ENCODE measurements around the gene SLC24A3.

Gene SLC24A3

GRCh38 chr20:19692100-19692499, 479.7 kb downstream of the SLC24A3 start:
- no peak for DNase-seq

- DNase-seq: peak; percentile 86
These were observed 480.3 kb downstream of the SLC24A3 start for GRCh38 chr20:19692685-19693119.

- DNase-seq: no peak
These were observed 481.1 kb downstream of the SLC24A3 start for GRCh38 chr20:19693508-19693907.

- no peak for DNase-seq
These were observed 482.6 kb downstream of the SLC24A3 start for GRCh38 chr20:19695081-19695480.

GRCh38 chr20:19696620-19697019, 484.2 kb downstream of the SLC24A3 start:
- DNase-seq: no peak

- DNase-seq: no peak
These were observed 485.0 kb downstream of the SLC24A3 start for GRCh38 chr20:19697415-19697814.

GRCh38 chr20:19699180-19699971, 486.9 kb downstream of the SLC24A3 start:
- DNase-seq: no peak

- DNase-seq: no peak
These were observed 489.0 kb downstream of the SLC24A3 start for GRCh38 chr20:19701429-19701828.

GRCh38 chr20:19706463-19706862, 494.0 kb downstream of the SLC24A3 start:
- no peak for DNase-seq

GRCh38 chr20:19709635-19710335, 497.3 kb downstream of the SLC24A3 start:
- DNase-seq: no peak

GRCh38 chr20:19710336-19711120, 498.1 kb downstream of the SLC24A3 start:
- DNase-seq: no peak

GRCh38 chr20:19711126-19711525, 498.7 kb downstream of the SLC24A3 start:
- no peak for DNase-seq

- no peak for DNase-seq
These were observed 500.3 kb downstream of the SLC24A3 start for GRCh38 chr20:19712721-19713260.

- no peak for DNase-seq
These were observed 501.6 kb downstream of the SLC24A3 start for GRCh38 chr20:19713822-19714578.

- no peak for DNase-seq
These were observed 502.1 kb downstream of the SLC24A3 start for GRCh38 chr20:19714579-19714840.

- no peak for DNase-seq
These were observed 503.5 kb downstream of the SLC24A3 start for GRCh38 chr20:19715986-19716385.

GRCh38 chr20:19718880-19719279, 506.4 kb downstream of the SLC24A3 start:
- no peak for DNase-seq

GRCh38 chr20:19720991-19721390, 508.5 kb downstream of the SLC24A3 start:
- DNase-seq: no peak

GRCh38 chr20:19723051-19723450, 510.6 kb downstream of the SLC24A3 start:
- no peak for DNase-seq

- no peak for DNase-seq
These were observed 511.5 kb downstream of the SLC24A3 start for GRCh38 chr20:19723813-19724430.

GRCh38 chr20:19725373-19725772, 512.9 kb downstream of the SLC24A3 start:
- no peak for DNase-seq

GRCh38 chr20:19725814-19726525, 513.5 kb downstream of the SLC24A3 start:
- no peak for DNase-seq
